Natural killer cell (primary cell): ENCODE data around the gene DNAJC22. TPM values are rescaled to one million over a fixed set of nuclear protein-coding genes. Genes with fewer than 3 reads are reported as not detected.

Experiments used
- ATAC-seq, 3 donors: fragments of 150-1000 bp in 2 of 3; fragments of 200-7000 bp in 1 of 3; cut with Tn5 transposase; 1 replicate in 1 of 3; 2 replicates in 2 of 3; pipeline ENCODE4 v1.10.0; 2021; ENCODE audit warnings: mild to moderate bottlenecking in 2 of 3, moderate library complexity in 2 of 3
- DNase-seq, 2 donors: peaks; one replicate each; pipeline versions ENCODE4 v3.0.0 to v3.0.0-alpha.2; 2013 to 2021; ENCODE audit warnings: mixed read lengths in 1 of 2
- H3K27ac ChIP-seq: one replicate; pipeline ENCODE4 v1.5.1; 2013; ENCODE audit warnings: mild to moderate bottlenecking, low read length
- H3K27me3 ChIP-seq: one replicate; pipeline ENCODE4 v1.6.1; 2013; ENCODE audit warnings: low read length; ENCODE audit not compliant: control insufficient read depth, insufficient read depth
- H3K36me3 ChIP-seq: one replicate; pipeline ENCODE4 v1.6.1; 2013; ENCODE audit warnings: low read length; ENCODE audit not compliant: control insufficient read depth, insufficient read depth
- H3K4me1 ChIP-seq: one replicate; pipeline ENCODE4 v1.6.1; 2013; ENCODE audit warnings: low read length; ENCODE audit not compliant: control insufficient read depth, insufficient read depth
- H3K4me3 ChIP-seq: one replicate; pipeline ENCODE4 v1.5.1; 2013; ENCODE audit warnings: low read length
- H3K9me3 ChIP-seq: one replicate; pipeline ENCODE4 v1.6.1; 2013; ENCODE audit warnings: low read length; ENCODE audit not compliant: control insufficient read depth, insufficient read depth
- H3K27ac Mint-ChIP-seq, 2 donors: one replicate each; pipeline ENCODE4 v1.8.0; 2022; ENCODE audit warnings: mild to moderate bottlenecking in 2 of 2, mixed read lengths in 2 of 2, moderate library complexity in 1 of 2
- H3K27me3 Mint-ChIP-seq, 2 donors: one replicate each; pipeline ENCODE4 v1.8.0; 2022; ENCODE audit warnings: low read depth in 2 of 2, mixed read lengths in 2 of 2
- H3K36me3 Mint-ChIP-seq: one replicate; pipeline ENCODE4 v1.8.0; 2022; ENCODE audit warnings: mixed read lengths
- H3K4me1 Mint-ChIP-seq, 2 donors: one replicate each; pipeline ENCODE4 v1.8.0; 2022; ENCODE audit warnings: mixed read lengths in 2 of 2
- H3K4me3 Mint-ChIP-seq: one replicate; pipeline ENCODE4 v1.8.0; 2022; ENCODE audit warnings: mild to moderate bottlenecking, moderate library complexity, mixed read lengths
- H3K9me3 Mint-ChIP-seq, 2 donors: one replicate each; pipeline ENCODE4 v1.8.0; 2022; ENCODE audit warnings: mixed read lengths in 2 of 2
- CTCF ChIP-seq: fragments of 200-600 bp; IDR thresholded peaks from one replicate; pipeline ENCODE4 v1.8.0; 2022; ENCODE audit warnings: antibody characterized with exemption
- WGBS: methylation state at CpG from one replicate; pipeline ENCODE4 v1.1.7; 2013; ENCODE audit warnings: missing lambda C conversion rate; ENCODE audit not compliant: insufficient coverage; 5-methylcytosine and 5-hydroxymethylcytosine counted together
- intact Hi-C: fragments of 100-400 bp; cut with micrococcal nuclease; formaldehyde crosslinking; loops from one replicate; pipeline ENCODE4 v1.14.2; 2022
- total RNA-seq, 4 donors: library from RNA; stranded (reverse); fragments of 120-200 nt in 1 of 4; gene quantifications; one replicate each; pipeline versions ENCODE4 v1.2.3 to v1.2.4, GENCODE V29; 2013 to 2022

The DNAJC22 gene
- total RNA-seq, 3 donors from 2014 or later (not counting 1 experiment from before 2014, with no cell fraction given), result not detected

DNA sequence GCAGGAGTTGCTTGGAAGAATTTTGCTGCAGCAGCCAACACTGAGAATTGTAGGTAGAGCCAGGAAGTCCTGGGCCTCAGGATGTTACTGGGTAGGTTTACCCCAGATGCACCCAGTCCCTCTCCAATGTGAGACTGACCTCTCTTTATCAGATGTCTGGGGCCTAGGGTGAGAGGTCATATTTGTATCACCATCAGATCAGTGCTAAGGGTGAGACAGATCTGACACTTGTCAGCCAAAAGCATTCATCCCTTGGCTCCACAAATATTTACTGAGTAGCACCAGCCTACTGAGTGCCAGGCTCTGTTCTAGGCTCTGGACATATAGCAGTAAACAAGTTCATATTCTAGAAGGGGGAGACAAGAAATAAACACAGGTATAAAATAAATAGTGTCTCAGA lies 19.3 kb upstream of the DNAJC22 start:
- Mint-ChIP-seq H3K9me3 (no peaks in the 10 kb centered on the region), H3K36me3 (no peaks in the 10 kb centered on the region), H3K4me3 (no peak overlapping the region), H3K27me3 (peaks cover 7 to 9% of the 10 kb centered on the region in 2 donors), H3K27ac (no peak overlapping the region), H3K4me1 (peaks cover 14 to 18% of the 10 kb centered on the region in 2 donors)
- TF ChIP-seq CTCF, result no peak
- H3K27me3 ChIP-seq, result peaks cover 1% of the 10 kb centered on the region
- H3K27ac ChIP-seq, result no peak overlapping the region
- peaks cover 11% of the 10 kb centered on the region for H3K4me1 ChIP-seq
- DNase-seq (no peak), ATAC-seq (no peak)
- H3K9me3 ChIP-seq, result no peaks in the 10 kb centered on the region
- H3K36me3 ChIP-seq, result no peaks in the 10 kb centered on the region
- no peak overlapping the region for H3K4me3 ChIP-seq
- intact Hi-C loops, result no loop called here

GRCh38 chr12:49327887-49328286 lies 18.8 kb upstream of the DNAJC22 start:
- no peak overlapping the region for H3K4me3 Mint-ChIP-seq
- intact Hi-C loops, result no loop called here
- ATAC-seq (no peak), DNase-seq (no peak)
- Histone ChIP-seq H3K4me3 (no peak overlapping the region), H3K9me3 (no peaks in the 10 kb centered on the region), H3K27ac (no peak overlapping the region), H3K27me3 (peaks cover 3% of the 10 kb centered on the region), H3K4me1 (peaks cover 14% of the 10 kb centered on the region), H3K36me3 (no peaks in the 10 kb centered on the region)
- no peaks in the 10 kb centered on the region for H3K9me3 Mint-ChIP-seq
- H3K27me3 Mint-ChIP-seq, result peaks cover 13% of the 10 kb centered on the region in 2 donors
- H3K27ac Mint-ChIP-seq, result no peak overlapping the region
- no peaks in the 10 kb centered on the region for H3K36me3 Mint-ChIP-seq
- no peak for TF ChIP-seq CTCF
- H3K4me1 Mint-ChIP-seq, result peaks cover 9 to 20% of the 10 kb centered on the region in 2 donors
- WGBS, result 100% methylated on average over 2 of the region's 2 CpGs

GRCh38 chr12:49328816-49329215 lies 17.9 kb upstream of the DNAJC22 start:
- Mint-ChIP-seq H3K27ac (no peak overlapping the region), H3K36me3 (no peaks in the 10 kb centered on the region), H3K4me3 (no peak overlapping the region), H3K27me3 (peaks cover 17% of the 10 kb centered on the region in 2 donors), H3K4me1 (peaks cover 0 to 16% of the 10 kb centered on the region in 2 donors), H3K9me3 (no peaks in the 10 kb centered on the region)
- no peak for ATAC-seq
- Histone ChIP-seq H3K9me3 (no peaks in the 10 kb centered on the region), H3K27ac (no peak overlapping the region), H3K36me3 (no peaks in the 10 kb centered on the region), H3K4me1 (peaks cover 12% of the 10 kb centered on the region), H3K27me3 (peaks cover 8% of the 10 kb centered on the region), H3K4me3 (no peak overlapping the region)
- intact Hi-C loops, result no loop called here
- WGBS, result 97% methylated on average over 8 of the region's 12 CpGs
- DNase-seq, result no peak
- no peak for TF ChIP-seq CTCF

- no peaks in the 10 kb centered on the region for H3K36me3 Mint-ChIP-seq
- WGBS, result 96% methylated on average over 7 of the region's 7 CpGs
- Histone ChIP-seq H3K27ac (no peak overlapping the region), H3K27me3 (peaks cover 16% of the 10 kb centered on the region), H3K4me1 (peaks cover 11% of the 10 kb centered on the region), H3K9me3 (no peaks in the 10 kb centered on the region), H3K36me3 (no peaks in the 10 kb centered on the region), H3K4me3 (no peak overlapping the region)
- H3K27me3 Mint-ChIP-seq, result peaks cover 24 to 26% of the 10 kb centered on the region in 2 donors
- H3K4me1 Mint-ChIP-seq, result peaks cover 0 to 16% of the 10 kb centered on the region in 2 donors
- ATAC-seq, result no peak
- H3K4me3 Mint-ChIP-seq, result no peak overlapping the region
- TF ChIP-seq CTCF, result no peak
- no peaks in the 10 kb centered on the region for H3K9me3 Mint-ChIP-seq
- intact Hi-C loops, result no loop called here
- no peak overlapping the region for H3K27ac Mint-ChIP-seq
- DNase-seq, result no peak
Measured at GRCh38 chr12:49330032-49330619, 16.6 kb upstream of the DNAJC22 start.
